ELR (cell line): ENCODE measurements around the gene SLC47A2.

Experiments used
- DNase-seq: peaks from one replicate; pipeline ENCODE4 v3.0.0-alpha.2; 2015; ENCODE audit warnings: low read depth

The SLC47A2 gene

GRCh38 chr17:19664136-19664820 is 52.1 kb downstream of the SLC47A2 start:
- DNase-seq = no peak

- DNase-seq = no peak
These were observed 53.3 kb downstream of the SLC47A2 start for GRCh38 chr17:19663097-19663496.

- no peak for DNase-seq
These were observed 55.3 kb downstream of the SLC47A2 start for GRCh38 chr17:19661121-19661520.

- DNase-seq = no peak
These were observed 56.0 kb downstream of the SLC47A2 start for GRCh38 chr17:19660219-19660870.

- no peak for DNase-seq
These were observed 56.8 kb downstream of the SLC47A2 start for GRCh38 chr17:19659366-19660177.

GRCh38 chr17:19656851-19657581 is 59.4 kb downstream of the SLC47A2 start:
- DNase-seq = no peak

GRCh38 chr17:19656336-19656735 is 60.0 kb downstream of the SLC47A2 start:
- no peak for DNase-seq

GRCh38 chr17:19654896-19655295 is 61.5 kb downstream of the SLC47A2 start:
- no peak for DNase-seq

- DNase-seq = no peak
These were observed 62.0 kb downstream of the SLC47A2 start for GRCh38 chr17:19654342-19654886.

GRCh38 chr17:19652595-19652994 is 63.8 kb downstream of the SLC47A2 start:
- no peak for DNase-seq

- no peak for DNase-seq
These were observed 64.7 kb downstream of the SLC47A2 start for GRCh38 chr17:19651451-19652238.

- peak; percentile 63 for DNase-seq
These were observed 65.6 kb downstream of the SLC47A2 start for GRCh38 chr17:19650826-19651225.

GRCh38 chr17:19649274-19649541 is 67.2 kb downstream of the SLC47A2 start:
- DNase-seq = no peak

GRCh38 chr17:19648475-19649273 is 67.7 kb downstream of the SLC47A2 start, which contains the start of gene ALDH3A2:
TSS of gene ALDH3A2 (plus strand) at chr17:19648751. CDS start at chr17:19648972, 221 bp downstream.
- DNase-seq = peak; percentile 95

GRCh38 chr17:19647697-19648474 is 68.5 kb downstream of the SLC47A2 start:
- DNase-seq = peak; percentile 85

- peak; percentile 50 for DNase-seq
These were observed 69.3 kb downstream of the SLC47A2 start for GRCh38 chr17:19646788-19647696.

- DNase-seq = peak; percentile 27
These were observed 70.6 kb downstream of the SLC47A2 start for GRCh38 chr17:19645734-19646201.

- DNase-seq = no peak
These were observed 71.7 kb downstream of the SLC47A2 start for GRCh38 chr17:19644493-19645210.
